Adipocyte (in vitro differentiated cells): ENCODE results near the gene NEURL1.

Experiments used
- DNase-seq: peaks from one replicate; pipeline ENCODE4 v3.0.0-alpha.2; 2015; ENCODE audit warnings: low read depth
- H3K27me3 ChIP-seq: replicated peaks from 2 replicates; pipeline ENCODE4 v1.7.0; 2013; ENCODE audit warnings: mild to moderate bottlenecking, low read length, moderate library complexity; ENCODE audit not compliant: control insufficient read depth, insufficient read depth
- H3K36me3 ChIP-seq: 2 replicates; pipeline ENCODE4 v1.7.0; 2013; ENCODE audit warnings: low read length, mild to moderate bottlenecking, moderate library complexity; ENCODE audit not compliant: control insufficient read depth, insufficient read depth, severe bottlenecking
- H3K4me1 ChIP-seq: 2 replicates; pipeline ENCODE4 v1.7.0; 2013; ENCODE audit warnings: mild to moderate bottlenecking, low read length, moderate library complexity; ENCODE audit not compliant: control insufficient read depth, insufficient read depth
- H3K4me3 ChIP-seq: 2 replicates; pipeline ENCODE4 v1.7.0; 2013; ENCODE audit warnings: mild to moderate bottlenecking, low read length, moderate library complexity
- H3K9ac ChIP-seq: 2 replicates; pipeline ENCODE4 v1.7.0; 2013; ENCODE audit warnings: mild to moderate bottlenecking, low read length, moderate library complexity
- H3K9me3 ChIP-seq: 2 replicates; pipeline ENCODE4 v1.7.0; 2013; ENCODE audit warnings: mild to moderate bottlenecking, low read length, moderate library complexity; ENCODE audit not compliant: control insufficient read depth

NEURL1 gene

GRCh38 chr10:103545366-103545765 is 51.9 kb downstream of the NEURL1 start:
- no peak overlapping the region for H3K9ac ChIP-seq

GRCh38 chr10:103545771-103546281 is 52.3 kb downstream of the NEURL1 start:
- DNase-seq: no peak
- Histone ChIP-seq H3K4me1 (peaks cover 3% of the 10 kb centered on the region), H3K27me3 (peaks cover 61% of the 10 kb centered on the region), H3K9ac (no peak overlapping the region), H3K4me3 (no peak overlapping the region), H3K9me3 (no peaks in the 10 kb centered on the region), H3K36me3 (no peaks in the 10 kb centered on the region)

More at GRCh38 chr10:103545366-103545765, 51.9 kb downstream of the NEURL1 start:
- Histone ChIP-seq H3K36me3 (no peaks in the 10 kb centered on the region), H3K27me3 (peaks cover 61% of the 10 kb centered on the region), H3K4me3 (no peak overlapping the region), H3K4me1 (peaks cover 3% of the 10 kb centered on the region), H3K9me3 (no peaks in the 10 kb centered on the region)
- DNase-seq: no peak

GRCh38 chr10:103546401-103546800 is 52.9 kb downstream of the NEURL1 start:
- H3K4me1 ChIP-seq: peaks cover 3% of the 10 kb centered on the region
- no peak overlapping the region for H3K4me3 ChIP-seq

GRCh38 chr10:103547391-103547946 is 54.0 kb downstream of the NEURL1 start:
- Histone ChIP-seq H3K36me3 (no peaks in the 10 kb centered on the region), H3K4me1 (peaks cover 3% of the 10 kb centered on the region), H3K27me3 (peaks cover 62% of the 10 kb centered on the region), H3K9ac (no peak overlapping the region), H3K4me3 (no peak overlapping the region), H3K9me3 (no peaks in the 10 kb centered on the region)
- DNase-seq: no peak

More at GRCh38 chr10:103546401-103546800, 52.9 kb downstream of the NEURL1 start:
- DNase-seq: no peak
- Histone ChIP-seq H3K27me3 (peaks cover 58% of the 10 kb centered on the region), H3K36me3 (no peaks in the 10 kb centered on the region), H3K9me3 (no peaks in the 10 kb centered on the region), H3K9ac (no peak overlapping the region)

- Histone ChIP-seq H3K4me1 (peaks cover 1% of the 10 kb centered on the region), H3K9me3 (no peaks in the 10 kb centered on the region), H3K27me3 (peaks cover 68% of the 10 kb centered on the region), H3K4me3 (no peak overlapping the region), H3K36me3 (no peaks in the 10 kb centered on the region), H3K9ac (no peak overlapping the region)
- DNase-seq: no peak
Observed at GRCh38 chr10:103548006-103548405, 54.5 kb downstream of the NEURL1 start.

GRCh38 chr10:103548581-103549348 is 55.3 kb downstream of the NEURL1 start:
- H3K9ac ChIP-seq: no peak overlapping the region
- no peaks in the 10 kb centered on the region for H3K4me1 ChIP-seq
- H3K9me3 ChIP-seq: no peaks in the 10 kb centered on the region
- peaks cover 67% of the 10 kb centered on the region for H3K27me3 ChIP-seq
- no peaks in the 10 kb centered on the region for H3K36me3 ChIP-seq
- no peak overlapping the region for H3K4me3 ChIP-seq
- no peak for DNase-seq

- Histone ChIP-seq H3K36me3 (no peaks in the 10 kb centered on the region), H3K9ac (no peak overlapping the region), H3K4me3 (no peak overlapping the region), H3K4me1 (no peaks in the 10 kb centered on the region), H3K9me3 (no peaks in the 10 kb centered on the region), H3K27me3 (peaks cover 66% of the 10 kb centered on the region)
- DNase-seq: no peak
Observed at GRCh38 chr10:103549349-103549685, 55.8 kb downstream of the NEURL1 start.

- H3K9ac ChIP-seq: no peak overlapping the region
- DNase-seq: no peak
- H3K4me1 ChIP-seq: no peaks in the 10 kb centered on the region
- no peak overlapping the region for H3K4me3 ChIP-seq
- no peaks in the 10 kb centered on the region for H3K36me3 ChIP-seq
- no peaks in the 10 kb centered on the region for H3K9me3 ChIP-seq
- peaks cover 61% of the 10 kb centered on the region for H3K27me3 ChIP-seq
Observed at GRCh38 chr10:103550229-103550628, 56.7 kb downstream of the NEURL1 start.

GRCh38 chr10:103551619-103552602 is 58.4 kb downstream of the NEURL1 start:
- H3K36me3 ChIP-seq: no peaks in the 10 kb centered on the region

GRCh38 chr10:103552856-103553742 is 59.6 kb downstream of the NEURL1 start:
- H3K9ac ChIP-seq: no peak overlapping the region
- H3K36me3 ChIP-seq: no peaks in the 10 kb centered on the region
- H3K9me3 ChIP-seq: no peaks in the 10 kb centered on the region
- no peaks in the 10 kb centered on the region for H3K4me1 ChIP-seq
- no peak overlapping the region for H3K4me3 ChIP-seq
- H3K27me3 ChIP-seq: peaks cover 69% of the 10 kb centered on the region
- no peak for DNase-seq

More at GRCh38 chr10:103551619-103552602, 58.4 kb downstream of the NEURL1 start:
- no peaks in the 10 kb centered on the region for H3K9me3 ChIP-seq
- DNase-seq: no peak
- peaks cover 68% of the 10 kb centered on the region for H3K27me3 ChIP-seq
- H3K4me1 ChIP-seq: no peaks in the 10 kb centered on the region
- H3K4me3 ChIP-seq: no peak overlapping the region
- H3K9ac ChIP-seq: no peak overlapping the region
